Activated T-cell treated with anti-CD3 and anti-CD28 coated beads for 48 hours (primary cell): ENCODE results near the gene SMG6.
"Not testable (repeated sequence)": the region's sequence is repeated elsewhere in the genome, so short reads cannot be mapped to it uniquely, and the experiment has no call there.

Experiments used
- DNase-seq: peaks from one replicate; pipeline ENCODE4 v3.0.0-alpha.2; 2020; ENCODE audit warnings: low read depth

Gene SMG6

GRCh38 chr17:2178798-2179501 is 124.6 kb downstream of the SMG6 start:
- no peak for DNase-seq

GRCh38 chr17:2177235-2177811 is 126.3 kb downstream of the SMG6 start:
- no peak for DNase-seq

DNA sequence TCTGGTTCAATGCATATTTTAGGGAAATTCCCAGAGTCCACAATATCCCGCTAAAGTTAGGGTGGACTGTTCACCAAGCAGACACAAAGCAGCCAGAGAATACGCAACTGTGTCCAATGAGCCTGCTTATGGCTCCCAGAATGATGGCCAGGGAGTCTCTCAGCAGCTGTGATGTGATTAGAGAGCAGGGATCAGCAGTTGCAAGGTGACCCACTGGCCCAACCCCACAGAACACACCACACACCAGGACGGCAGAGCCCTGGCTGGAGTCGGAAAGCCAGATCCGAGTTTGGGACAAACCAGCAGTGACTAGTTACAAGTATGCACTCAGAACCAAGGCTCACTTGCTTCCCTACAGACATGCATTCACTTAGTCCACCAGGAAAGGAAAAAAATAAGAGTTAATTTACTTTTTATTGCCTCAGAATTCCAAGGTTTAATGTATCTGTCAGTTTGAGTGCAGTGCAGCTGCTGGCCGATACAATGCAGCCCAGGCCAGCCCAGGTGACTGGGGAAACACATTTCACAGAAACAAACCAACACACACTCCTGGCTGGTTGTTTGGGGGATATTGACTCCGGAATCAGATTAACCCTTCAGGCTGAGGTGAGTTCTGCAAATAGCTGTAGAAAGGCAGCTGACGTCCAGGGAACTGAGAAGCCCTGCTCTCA is 127.0 kb downstream of the SMG6 start:
- no peak for DNase-seq

DNA sequence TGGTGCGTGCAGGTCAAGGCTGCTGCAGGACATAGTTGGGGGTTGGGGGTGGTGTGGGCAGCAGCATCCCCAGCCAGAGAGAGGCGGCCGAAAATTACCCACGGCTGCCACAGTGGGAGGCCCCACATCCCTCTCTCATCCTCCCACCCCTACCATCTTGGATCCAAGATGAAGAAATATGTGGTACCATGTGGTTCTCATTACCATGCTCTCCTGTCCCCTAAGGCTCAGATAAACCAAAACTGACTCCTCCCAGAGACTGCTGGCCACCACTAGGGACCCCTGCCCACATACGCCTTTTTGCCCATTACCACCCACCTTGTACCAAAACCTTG is 128.3 kb downstream of the SMG6 start:
- no peak for DNase-seq

GRCh38 chr17:2174468-2175293 is 128.9 kb downstream of the SMG6 start:
- no peak for DNase-seq

- DNase-seq: no peak
These were observed 129.6 kb downstream of the SMG6 start for GRCh38 chr17:2174014-2174413.

DNA sequence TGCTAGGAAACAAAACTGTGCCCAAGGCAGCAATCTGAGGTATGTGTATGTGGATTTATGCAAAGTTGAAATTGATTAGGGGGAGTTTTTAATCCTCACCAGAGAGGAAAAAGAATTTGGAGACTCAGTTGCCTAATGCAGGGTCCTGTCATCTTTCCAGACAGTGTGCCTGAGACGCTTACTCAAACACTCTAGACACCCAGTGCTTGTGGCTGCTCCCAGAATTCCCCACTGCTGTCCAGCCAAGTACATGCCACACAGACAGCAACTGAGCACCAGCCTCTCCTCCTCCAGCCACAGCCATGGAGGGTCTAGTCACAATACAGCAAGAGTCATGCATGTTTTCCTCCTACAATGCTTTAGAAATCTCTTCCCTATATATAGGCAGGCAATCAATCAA is 130.6 kb downstream of the SMG6 start:
- no peak for DNase-seq

- DNase-seq: no peak
These were observed 131.3 kb downstream of the SMG6 start for GRCh38 chr17:2172077-2172851.

GRCh38 chr17:2171702-2172076 is 131.9 kb downstream of the SMG6 start:
- no peak for DNase-seq

DNA sequence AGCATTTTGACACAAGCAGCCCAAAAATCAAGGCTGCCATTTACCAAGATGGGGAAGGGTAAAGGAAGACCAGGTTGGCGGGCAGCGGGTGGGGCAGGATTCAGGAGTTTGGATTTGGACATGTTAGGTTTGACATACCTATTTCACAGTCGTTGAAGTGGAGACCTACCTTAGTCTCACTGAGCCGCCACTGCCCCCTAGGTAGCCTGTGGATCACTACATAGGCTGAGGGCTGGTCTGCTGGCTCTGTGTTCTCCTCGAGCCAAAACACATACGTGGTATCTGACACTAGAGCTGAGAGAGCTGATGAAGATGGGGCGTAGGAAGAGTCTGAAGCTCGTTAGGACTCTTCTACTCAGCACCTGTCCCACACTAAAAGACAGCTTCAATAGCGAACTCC is 133.6 kb downstream of the SMG6 start:
- DNase-seq: no peak

GRCh38 chr17:2165723-2166122 is 137.9 kb downstream of the SMG6 start:
- DNase-seq: not testable (repeated sequence)

DNA sequence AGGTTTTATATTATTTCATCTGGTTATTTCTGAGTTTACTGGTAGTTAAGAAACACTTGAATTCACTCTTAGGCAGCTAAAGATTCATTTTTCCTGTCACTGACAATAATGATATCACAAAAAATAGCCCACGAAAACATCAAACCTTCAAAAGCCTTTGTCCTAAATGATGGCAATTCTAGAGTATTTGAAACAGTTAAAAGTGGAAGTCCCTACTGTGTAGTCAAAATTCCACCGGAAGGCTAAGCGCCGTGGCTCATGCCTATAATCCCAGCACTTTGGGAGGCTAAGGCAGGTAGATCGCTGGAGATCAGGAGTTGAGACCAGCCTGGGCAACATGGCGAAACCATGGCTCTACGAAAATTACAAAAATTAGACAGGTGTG is 145.2 kb downstream of the SMG6 start:
- DNase-seq: no peak

GRCh38 chr17:2157675-2158395 is 145.8 kb downstream of the SMG6 start:
- no peak for DNase-seq

GRCh38 chr17:2157081-2157480 is 146.5 kb downstream of the SMG6 start:
- DNase-seq: no peak

GRCh38 chr17:2156666-2157065 is 146.9 kb downstream of the SMG6 start:
- no peak for DNase-seq

- DNase-seq: no peak
These were observed 148.0 kb downstream of the SMG6 start for GRCh38 chr17:2155573-2155972.

- no peak for DNase-seq
These were observed 152.1 kb downstream of the SMG6 start for GRCh38 chr17:2151358-2152033.

- DNase-seq: no peak
These were observed 152.8 kb downstream of the SMG6 start for GRCh38 chr17:2150806-2151205.

DNA sequence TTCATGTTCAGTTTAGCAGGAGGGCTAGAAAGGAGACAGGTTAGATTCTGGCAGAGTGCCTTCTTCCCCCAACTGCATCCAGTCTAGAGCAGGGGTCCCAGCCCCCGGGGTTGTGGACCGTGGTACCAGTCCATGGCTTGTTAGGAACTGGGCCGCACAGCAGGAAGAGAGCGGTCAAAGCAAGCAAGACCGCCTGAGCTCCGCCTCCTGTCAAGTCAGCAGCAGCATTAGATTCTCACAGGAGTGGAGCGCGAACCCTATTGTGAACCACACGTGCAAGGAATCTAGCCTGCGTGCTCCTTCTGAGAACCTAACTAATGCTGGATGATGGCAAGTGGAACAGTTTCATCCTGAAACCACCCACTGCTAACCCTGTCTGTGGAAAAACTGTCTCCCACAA is 153.7 kb downstream of the SMG6 start:
- no peak for DNase-seq

DNA sequence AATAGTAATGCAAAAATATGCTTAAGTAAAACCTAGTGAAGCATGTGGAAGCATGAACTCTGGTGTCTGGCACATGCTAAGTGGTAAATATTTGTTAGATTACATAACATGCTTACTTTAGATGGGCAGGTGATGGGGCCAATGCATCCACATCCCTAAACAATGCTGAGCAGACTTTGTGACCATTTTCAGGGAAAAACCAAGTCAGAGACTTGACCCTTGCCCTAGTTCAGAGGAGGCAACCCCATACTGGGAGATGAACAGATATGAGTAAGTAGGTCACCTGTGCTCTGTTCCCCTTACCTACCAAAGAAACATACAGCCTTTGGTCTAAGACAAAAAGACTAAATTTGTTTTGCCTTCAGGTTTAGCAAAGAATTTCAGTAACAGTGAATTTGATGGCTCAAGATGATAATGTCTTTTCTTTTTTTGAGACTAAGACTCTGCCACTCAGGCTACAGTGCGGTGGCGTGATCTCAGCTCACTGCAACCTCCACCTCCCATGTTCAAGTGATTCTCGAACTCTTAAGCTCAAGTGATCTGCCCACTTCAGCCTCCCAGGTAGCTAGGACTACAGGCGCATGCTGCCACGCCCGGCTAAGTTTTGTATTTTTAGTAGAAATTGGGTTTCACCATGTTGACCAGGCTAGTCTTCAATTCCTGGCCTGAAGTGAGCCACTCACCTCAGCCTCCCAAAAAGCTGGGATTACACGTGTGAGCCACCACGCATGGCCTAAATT is 157.3 kb downstream of the SMG6 start:
- DNase-seq: no peak
